Muscle of leg (tissue), 11 donors: ENCODE measurements around the gene ADORA1. TPM values are rescaled to one million over a fixed set of nuclear protein-coding genes. Genes with fewer than 3 reads are reported as not detected.

ENCODE experiments used
- DNase-seq: peaks from one replicate; pipeline ENCODE4 v3.0.0; 2013
- H3K27ac ChIP-seq: one replicate; pipeline ENCODE4 v1.5.1; 2013; ENCODE audit warnings: mild to moderate bottlenecking, low read length, control low read depth
- H3K27me3 ChIP-seq: one replicate; pipeline ENCODE4 v1.6.1; 2013; ENCODE audit warnings: low read length; ENCODE audit not compliant: control insufficient read depth, insufficient read depth
- H3K36me3 ChIP-seq: one replicate; pipeline ENCODE4 v1.6.1; 2013; ENCODE audit warnings: low read length; ENCODE audit not compliant: control insufficient read depth, insufficient read depth
- H3K4me1 ChIP-seq: one replicate; pipeline ENCODE4 v1.6.1; 2013; ENCODE audit warnings: low read length; ENCODE audit not compliant: control insufficient read depth, insufficient read depth
- H3K4me3 ChIP-seq: one replicate; pipeline ENCODE4 v1.5.1; 2013; ENCODE audit warnings: low read length, control low read depth
- H3K9me3 ChIP-seq: replicated peaks from 2 replicates; pipeline ENCODE4 v1.6.1; 2013; ENCODE audit warnings: low read depth, low read length; ENCODE audit not compliant: control insufficient read depth
- WGBS: methylation state at CpG from one replicate; pipeline ENCODE4 v1.1.5; 2013; ENCODE audit warnings: missing lambda C conversion rate; ENCODE audit not compliant: insufficient coverage; 5-methylcytosine and 5-hydroxymethylcytosine counted together
- polyA plus RNA-seq, 8 donors: library from polyadenylated mRNA; unstranded; fragments of 120-200 nt; gene quantifications; one replicate each; pipeline versions ENCODE4 v1.2.1 to v1.2.3, GENCODE V29; 2013; ENCODE audit warnings: inconsistent platforms in 1 of 8, low replicate concordance in 1 of 8; ENCODE audit not compliant: insufficient read length in 8 of 8, insufficient read depth in 1 of 8
- total RNA-seq: library from RNA; stranded (reverse); fragments of 120-200 nt; gene quantifications from one replicate; pipeline ENCODE4 v1.2.4, GENCODE V29; 2013

Gene ADORA1
- total and polyA plus RNA-seq, 9 donors = 2.0 to 5.6 (median 4.6) TPM

- peak; percentile 86 for DNase-seq
- H3K4me3 ChIP-seq = peak overlapping the region; percentile 13
- H3K27me3 ChIP-seq = peaks cover 6% of the 10 kb centered on the region
- peaks cover 71% of the 10 kb centered on the region for H3K4me1 ChIP-seq
- H3K27ac ChIP-seq = peak overlapping the region; percentile 80
- WGBS = 65% methylated on average over 7 of the region's 8 CpGs
- peaks cover 29% of the 10 kb centered on the region for H3K36me3 ChIP-seq
- no peaks in the 10 kb centered on the region for H3K9me3 ChIP-seq
Observed at GRCh38 chr1:203172184-203173010, 44.9 kb downstream of the ADORA1 start.

- 33% methylated on average over 1 of the region's 2 CpGs for WGBS
- Histone ChIP-seq H3K27me3 (peaks cover 7% of the 10 kb centered on the region), H3K36me3 (peaks cover 29% of the 10 kb centered on the region), H3K27ac (peak overlapping the region; percentile 74), H3K9me3 (no peaks in the 10 kb centered on the region), H3K4me3 (no peak overlapping the region), H3K4me1 (peaks cover 77% of the 10 kb centered on the region)
- no peak for DNase-seq
Observed at GRCh38 chr1:203173011-203173555, 45.6 kb downstream of the ADORA1 start.

DNA sequence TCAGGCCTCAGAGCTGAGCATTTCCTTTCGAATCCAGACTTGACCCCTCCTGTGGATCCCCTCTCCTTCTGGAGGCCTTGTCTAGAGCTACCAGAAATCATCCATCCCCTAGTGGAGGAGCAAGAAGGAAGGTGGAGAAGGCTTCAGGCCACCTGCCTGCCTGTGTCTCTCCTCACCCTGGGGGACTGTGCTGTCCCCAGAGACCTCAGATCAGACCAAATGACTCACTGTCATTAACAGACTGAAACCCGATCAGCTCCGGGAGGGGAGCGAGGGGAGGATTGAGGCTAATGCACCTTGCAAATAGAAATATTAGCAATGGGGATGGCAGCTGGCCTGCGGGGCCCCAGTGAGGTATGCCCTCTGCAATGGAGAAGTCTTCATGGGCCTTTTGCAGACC, 46.0 kb downstream of the ADORA1 start:
- no peaks in the 10 kb centered on the region for H3K9me3 ChIP-seq
- H3K27ac ChIP-seq = peak overlapping the region; percentile 74
- H3K36me3 ChIP-seq = peaks cover 27% of the 10 kb centered on the region
- H3K4me3 ChIP-seq = peak overlapping the region; percentile 42
- peaks cover 82% of the 10 kb centered on the region for H3K4me1 ChIP-seq
- peak; percentile 84 for DNase-seq
- peaks cover 7% of the 10 kb centered on the region for H3K27me3 ChIP-seq
- WGBS = 67% methylated on average over 1 of the region's 5 CpGs

GRCh38 chr1:203174324-203174985, 46.9 kb downstream of the ADORA1 start:
- Histone ChIP-seq H3K36me3 (peaks cover 20% of the 10 kb centered on the region), H3K4me3 (peak overlapping the region; percentile 42), H3K4me1 (peaks cover 91% of the 10 kb centered on the region), H3K9me3 (no peaks in the 10 kb centered on the region), H3K27me3 (peaks cover 7% of the 10 kb centered on the region), H3K27ac (peak overlapping the region; percentile 79)
- no peak for DNase-seq
- 80% methylated on average over 9 of the region's 12 CpGs for WGBS

- Histone ChIP-seq H3K4me3 (peak within 1 kb of the TSS; percentile 42), H3K27ac (peak within 1 kb of the TSS; percentile 72), H3K36me3 (peaks cover 14% of the 10 kb centered on the region), H3K9me3 (no peaks in the 10 kb centered on the region), H3K4me1 (peaks cover 91% of the 10 kb centered on the region), H3K27me3 (peaks cover 4% of the 10 kb centered on the region)
- 65% methylated on average over 5 of the region's 5 CpGs for WGBS
- no peak for DNase-seq
Observed at GRCh38 chr1:203175237-203175826, 47.8 kb downstream of the ADORA1 start, which contains the start of gene MYBPH. Gene MYBPH, minus strand, starts transcription at chr1:203175826. Its CDS starts 71 bp downstream, at chr1:203175755.

DNA sequence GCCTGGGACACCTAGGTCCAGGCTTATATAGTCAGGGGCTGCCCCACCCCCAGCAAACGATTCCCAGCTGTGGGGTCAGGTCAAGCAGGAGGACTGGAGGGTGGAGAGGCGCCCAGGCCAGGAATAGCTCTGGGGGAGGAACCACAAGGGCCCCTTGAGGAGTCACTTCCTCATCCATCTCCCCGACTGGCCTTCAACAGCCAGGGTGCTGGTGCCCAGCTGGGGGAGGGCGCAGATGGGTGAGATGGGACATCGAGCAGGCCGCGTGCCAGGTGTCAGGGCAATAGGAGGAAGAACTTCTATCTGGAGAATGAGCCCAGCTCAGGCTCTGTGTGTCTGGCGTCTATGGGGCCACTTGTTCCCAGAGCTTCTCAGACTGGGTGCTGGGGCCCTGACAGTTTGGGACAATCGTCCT, 48.3 kb downstream of the ADORA1 start:
- Histone ChIP-seq H3K27ac (no peak overlapping the region), H3K9me3 (no peaks in the 10 kb centered on the region), H3K36me3 (peaks cover 9% of the 10 kb centered on the region), H3K4me3 (peak overlapping the region; percentile 42), H3K4me1 (peaks cover 85% of the 10 kb centered on the region), H3K27me3 (peaks cover 4% of the 10 kb centered on the region)
- peak; percentile 76 for DNase-seq
- WGBS = 67% methylated on average over 8 of the region's 9 CpGs

GRCh38 chr1:203176273-203177035, 48.9 kb downstream of the ADORA1 start:
- Histone ChIP-seq H3K36me3 (peaks cover 3% of the 10 kb centered on the region), H3K4me3 (no peak overlapping the region), H3K27me3 (peaks cover 4% of the 10 kb centered on the region), H3K9me3 (no peaks in the 10 kb centered on the region), H3K27ac (peak overlapping the region; percentile 1), H3K4me1 (peaks cover 79% of the 10 kb centered on the region)
- DNase-seq = no peak
- WGBS = 82% methylated on average over 4 of the region's 9 CpGs

DNA sequence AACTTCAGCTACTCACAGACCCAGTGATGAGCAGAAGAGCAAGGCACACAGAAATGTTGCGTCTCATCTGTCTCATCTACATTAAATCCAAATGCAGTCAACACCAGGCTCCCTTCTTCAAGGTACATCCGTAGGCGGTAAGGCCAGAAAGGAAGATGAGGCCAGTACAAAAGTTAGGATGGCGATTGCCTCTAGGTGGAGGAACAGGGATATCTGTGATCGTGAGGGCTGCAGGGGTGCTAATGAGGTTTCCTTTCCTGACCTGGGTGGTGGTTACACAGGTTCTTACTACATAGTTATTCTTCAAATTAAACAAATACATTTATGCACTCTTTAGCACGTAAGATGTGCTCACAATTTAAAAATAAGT, 49.5 kb downstream of the ADORA1 start:
- Histone ChIP-seq H3K27me3 (peaks cover 2% of the 10 kb centered on the region), H3K9me3 (no peaks in the 10 kb centered on the region), H3K4me3 (no peak overlapping the region), H3K4me1 (peaks cover 74% of the 10 kb centered on the region), H3K27ac (no peak overlapping the region), H3K36me3 (no peaks in the 10 kb centered on the region)
- DNase-seq = no peak
- WGBS = no CpG with 5 or more reads among the region's 6 CpGs

DNA sequence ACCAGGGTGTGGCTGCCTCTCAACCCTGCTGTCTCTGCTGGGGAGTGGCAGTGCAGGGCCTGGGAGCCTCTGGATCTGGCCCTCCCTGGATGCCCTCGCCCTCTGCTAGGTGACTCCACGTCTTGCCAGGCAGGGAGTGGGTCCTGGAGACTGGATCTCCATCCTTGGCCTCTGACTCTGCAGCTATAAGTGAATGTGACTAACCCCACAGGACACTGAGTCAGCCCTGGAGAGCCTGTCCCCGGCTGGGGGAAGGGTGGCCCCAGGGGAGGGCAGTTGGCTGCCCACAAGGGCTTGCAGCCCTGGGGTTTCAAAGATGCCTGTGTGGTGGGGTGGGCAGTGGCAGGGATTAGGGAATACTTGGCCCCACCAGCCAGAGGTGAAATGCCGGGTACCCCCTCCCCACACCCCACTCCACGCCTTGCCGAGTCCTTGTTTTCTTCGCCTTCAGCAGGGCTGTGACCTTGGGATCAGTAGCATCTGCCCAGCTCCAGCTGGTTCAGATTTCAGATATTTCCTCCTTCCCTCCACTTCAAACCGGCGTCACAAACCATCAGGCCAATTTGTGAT, 50.0 kb downstream of the ADORA1 start:
- H3K27me3 ChIP-seq = peaks cover 2% of the 10 kb centered on the region
- no peaks in the 10 kb centered on the region for H3K9me3 ChIP-seq
- no peak for DNase-seq
- H3K4me3 ChIP-seq = no peak overlapping the region
- peaks cover 73% of the 10 kb centered on the region for H3K4me1 ChIP-seq
- 51% methylated on average over 7 of the region's 9 CpGs for WGBS
- no peaks in the 10 kb centered on the region for H3K36me3 ChIP-seq
- H3K27ac ChIP-seq = no peak overlapping the region
